ENCODE results near the gene PDE6A.

- no peak for TF ChIP-seq CTCF (IDR thresholded peaks at IDR 0.05; ENCODE audit: insufficient read depth, low read length)
- no peak for TF ChIP-seq POLR2AphosphoS5 (IDR thresholded peaks at IDR 0.05; ENCODE audit: low read depth)
- no peak for TF ChIP-seq REST (IDR thresholded peaks at IDR 0.05; ENCODE audit: insufficient replicate concordance, low read depth)
- no peak for TF ChIP-seq GABPA (IDR thresholded peaks at IDR 0.05; ENCODE audit: low read depth)
These were observed 41.2 kb downstream of the PDE6A start for GRCh38 chr5:149903404-149903803.

Measured in HL-60 (cell line).